Neutrophil (primary cell): ENCODE results near the gene GUCY1A1.

Experiments used
- H3K27ac ChIP-seq: fragments of 200-600 bp; sonication (generic); 2 replicates; pipeline ENCODE4 v1.5.1; 2016; ENCODE audit warnings: mild to moderate bottlenecking, moderate library complexity
- H3K27me3 ChIP-seq: fragments of 200-600 bp; sonication (generic); 2 replicates; pipeline ENCODE4 v1.6.0; 2016; ENCODE audit warnings: mild to moderate bottlenecking
- H3K36me3 ChIP-seq: fragments of 200-600 bp; sonication (generic); 2 replicates; pipeline ENCODE4 v1.5.1; 2017
- H3K4me1 ChIP-seq, 2 experiments: fragments of 200-600 bp in 1 of 2; sonication (generic) in 1 of 2; 1 replicate in 1 of 2; 2 replicates in 1 of 2; pipeline versions ENCODE4 v1.5.1 to v1.6.1; 2013 to 2016; ENCODE audit warnings: low read depth in 1 of 2, low read length in 1 of 2, mild to moderate bottlenecking in 1 of 2, moderate library complexity in 1 of 2; ENCODE audit not compliant: control insufficient read depth in 1 of 2, insufficient read depth in 1 of 2
- H3K4me3 ChIP-seq, 2 experiments: fragments of 200-600 bp in 1 of 2; sonication (generic) in 1 of 2; 1 replicate in 1 of 2; 2 replicates in 1 of 2; pipeline ENCODE4 v1.5.1; 2013 to 2016; ENCODE audit warnings: low read depth in 1 of 2, low read length in 1 of 2, mild to moderate bottlenecking in 1 of 2, moderate library complexity in 1 of 2
- H3K9me3 ChIP-seq: fragments of 200-600 bp; sonication (generic); 2 replicates; pipeline ENCODE4 v1.5.1; 2016
- TF ChIP-seq, protein P1 (sequence below): fragments of 200-600 bp; sonication (generic); IDR thresholded peaks from 2 replicates; pipeline ENCODE4 v1.5.1; 2016; ENCODE audit warnings: antibody characterized with exemption

Gene GUCY1A1

DNA sequence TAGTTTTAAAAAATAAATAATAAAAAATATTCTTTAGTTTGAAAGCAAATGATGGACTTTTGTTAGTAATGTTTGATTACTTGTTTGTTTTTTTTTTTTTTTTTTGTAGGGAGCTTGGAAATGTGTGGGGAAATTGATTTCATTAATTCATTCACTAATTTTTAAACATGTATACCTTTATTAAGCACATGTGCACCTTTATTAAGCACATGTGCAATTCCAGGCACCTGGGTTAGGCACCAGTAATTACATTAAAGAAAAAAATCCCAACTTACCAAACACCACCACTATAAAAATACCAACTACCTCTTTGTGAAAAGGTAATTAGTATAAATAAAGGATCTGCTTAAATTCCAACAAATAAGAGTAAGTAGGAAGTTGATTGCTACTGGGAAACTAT, 101.7 kb downstream of the GUCY1A1 start:
- Histone ChIP-seq H3K36me3 (no peaks in the 10 kb centered on the region), H3K4me3 (no peak overlapping the region), H3K27me3 (no peaks in the 10 kb centered on the region), H3K27ac (no peak overlapping the region), H3K4me1 (no peaks in the 10 kb centered on the region), H3K9me3 (no peaks in the 10 kb centered on the region)
- TF ChIP-seq, protein P1, sequence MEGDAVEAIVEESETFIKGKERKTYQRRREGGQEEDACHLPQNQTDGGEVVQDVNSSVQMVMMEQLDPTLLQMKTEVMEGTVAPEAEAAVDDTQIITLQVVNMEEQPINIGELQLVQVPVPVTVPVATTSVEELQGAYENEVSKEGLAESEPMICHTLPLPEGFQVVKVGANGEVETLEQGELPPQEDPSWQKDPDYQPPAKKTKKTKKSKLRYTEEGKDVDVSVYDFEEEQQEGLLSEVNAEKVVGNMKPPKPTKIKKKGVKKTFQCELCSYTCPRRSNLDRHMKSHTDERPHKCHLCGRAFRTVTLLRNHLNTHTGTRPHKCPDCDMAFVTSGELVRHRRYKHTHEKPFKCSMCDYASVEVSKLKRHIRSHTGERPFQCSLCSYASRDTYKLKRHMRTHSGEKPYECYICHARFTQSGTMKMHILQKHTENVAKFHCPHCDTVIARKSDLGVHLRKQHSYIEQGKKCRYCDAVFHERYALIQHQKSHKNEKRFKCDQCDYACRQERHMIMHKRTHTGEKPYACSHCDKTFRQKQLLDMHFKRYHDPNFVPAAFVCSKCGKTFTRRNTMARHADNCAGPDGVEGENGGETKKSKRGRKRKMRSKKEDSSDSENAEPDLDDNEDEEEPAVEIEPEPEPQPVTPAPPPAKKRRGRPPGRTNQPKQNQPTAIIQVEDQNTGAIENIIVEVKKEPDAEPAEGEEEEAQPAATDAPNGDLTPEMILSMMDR = no peak

DNA sequence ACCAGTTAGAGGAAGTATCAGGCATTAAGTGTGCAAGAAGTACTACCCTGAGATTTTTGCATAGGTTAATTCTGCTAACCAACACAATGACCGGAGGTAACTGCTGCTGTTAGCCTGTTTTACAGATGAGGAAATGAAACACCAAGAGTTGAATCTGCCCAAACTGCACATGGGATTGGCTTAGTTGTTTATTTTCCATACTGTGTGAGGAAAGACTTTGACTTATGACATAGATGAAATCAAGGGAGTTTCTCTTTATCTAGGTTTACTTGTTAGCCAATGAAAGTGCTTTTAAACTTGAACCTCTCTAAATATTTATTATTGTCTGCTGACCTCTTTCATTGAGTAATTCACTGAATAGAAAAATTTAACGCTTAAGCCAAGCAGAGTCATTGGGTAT, 102.4 kb downstream of the GUCY1A1 start:
- no peaks in the 10 kb centered on the region for H3K36me3 ChIP-seq
- TF ChIP-seq, protein P1 = no peak
- no peaks in the 10 kb centered on the region for H3K9me3 ChIP-seq
- no peaks in the 10 kb centered on the region for H3K27me3 ChIP-seq
- no peak overlapping the region for H3K4me3 ChIP-seq
- no peak overlapping the region for H3K27ac ChIP-seq
- H3K4me1 ChIP-seq = no peaks in the 10 kb centered on the region

DNA sequence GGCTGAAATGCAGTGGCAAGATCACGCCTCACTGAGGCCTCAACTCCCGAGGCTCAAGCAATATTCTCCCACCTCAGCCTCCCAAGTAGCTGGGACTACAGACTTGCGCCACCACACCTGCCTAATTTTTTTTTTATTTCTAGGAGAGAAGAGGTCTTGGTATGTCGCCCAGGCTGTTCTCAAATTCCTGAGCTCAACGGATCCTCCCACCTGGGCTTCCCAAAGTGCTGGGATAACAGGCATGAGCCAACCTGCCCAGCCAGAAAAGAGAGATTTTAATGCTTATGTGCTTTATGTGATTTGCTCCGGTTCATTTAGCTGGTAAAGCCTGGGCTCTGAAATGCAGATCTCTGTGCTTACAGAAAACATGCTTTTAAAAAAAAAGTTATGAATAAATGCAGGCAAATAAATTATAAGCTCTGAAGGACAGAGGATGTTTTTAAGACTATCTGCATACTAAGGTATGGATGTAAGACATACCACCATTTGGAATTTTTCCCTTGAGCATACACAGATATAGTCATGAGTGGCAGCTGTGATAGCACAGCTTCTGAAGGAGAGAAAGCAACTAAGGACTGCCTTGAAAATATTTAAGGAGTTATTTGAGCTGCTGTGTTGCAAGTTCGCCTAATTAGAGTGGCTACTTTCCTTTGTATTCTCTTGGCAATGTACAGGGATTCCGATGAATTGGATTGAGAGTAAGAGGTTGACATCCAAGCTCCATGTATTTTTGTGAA, 106.0 kb downstream of the GUCY1A1 start:
- H3K4me3 ChIP-seq = no peak overlapping the region
- H3K27ac ChIP-seq = no peak overlapping the region
- no peaks in the 10 kb centered on the region for H3K36me3 ChIP-seq
- H3K9me3 ChIP-seq = no peaks in the 10 kb centered on the region
- no peaks in the 10 kb centered on the region for H3K4me1 ChIP-seq
- TF ChIP-seq, protein P1 = no peak
- H3K27me3 ChIP-seq = no peaks in the 10 kb centered on the region

DNA sequence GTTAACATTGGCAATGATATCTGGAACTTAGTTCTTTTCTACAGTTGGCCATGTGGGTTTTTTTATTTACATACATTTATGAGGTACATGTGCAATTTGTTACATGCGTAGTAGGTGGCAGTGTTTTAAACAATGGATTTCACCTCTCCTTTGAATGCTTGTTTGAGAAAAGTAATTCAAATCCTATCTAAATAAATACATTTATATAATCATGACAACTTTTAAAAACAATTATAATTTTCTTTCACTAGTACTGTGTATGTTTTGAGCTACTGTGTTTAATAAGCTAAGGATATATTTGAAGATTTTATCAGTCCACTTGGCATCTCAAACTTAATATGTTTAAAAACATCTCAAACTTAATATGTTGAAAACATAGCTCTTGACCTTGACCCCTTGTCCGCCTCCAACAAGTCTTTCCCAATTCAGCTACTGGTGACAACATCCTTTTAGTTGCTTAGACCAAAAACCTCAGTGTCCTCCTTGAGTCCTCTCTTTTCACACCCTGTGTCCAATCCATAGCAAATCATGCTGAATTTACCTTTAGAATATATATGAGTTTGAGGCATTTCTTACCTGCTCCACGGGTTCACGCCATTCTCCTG, 106.7 kb downstream of the GUCY1A1 start:
- no peaks in the 10 kb centered on the region for H3K27me3 ChIP-seq
- TF ChIP-seq, protein P1 = no peak
- H3K27ac ChIP-seq = no peak overlapping the region
- no peaks in the 10 kb centered on the region for H3K36me3 ChIP-seq
- no peak overlapping the region for H3K4me3 ChIP-seq
- no peaks in the 10 kb centered on the region for H3K4me1 ChIP-seq
- no peaks in the 10 kb centered on the region for H3K9me3 ChIP-seq

DNA sequence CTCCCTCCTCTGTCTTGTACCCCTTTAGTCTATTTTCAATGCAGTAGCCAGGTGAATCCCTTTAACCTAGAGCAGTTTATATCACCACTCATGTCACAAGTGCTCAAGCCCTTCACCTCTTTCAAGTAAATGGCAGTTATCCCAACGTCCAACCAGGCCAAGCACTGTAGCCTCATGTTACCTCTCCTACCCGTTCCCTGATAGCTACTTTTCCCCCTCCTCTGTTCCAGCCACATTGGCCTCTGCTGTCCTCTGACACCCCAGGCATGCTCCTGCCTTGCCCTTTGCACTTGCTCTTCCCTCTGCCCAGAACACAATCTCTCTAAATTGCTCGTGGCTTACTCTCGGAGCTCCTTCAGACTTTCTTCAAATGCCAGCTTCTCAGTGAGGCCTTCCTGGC, 107.4 kb downstream of the GUCY1A1 start:
- TF ChIP-seq, protein P1 = no peak
- Histone ChIP-seq H3K36me3 (no peaks in the 10 kb centered on the region), H3K27ac (no peak overlapping the region), H3K27me3 (no peaks in the 10 kb centered on the region), H3K4me3 (no peak overlapping the region), H3K9me3 (no peaks in the 10 kb centered on the region), H3K4me1 (no peaks in the 10 kb centered on the region)
